DMS 273 (cell line): ENCODE results near the gene SH3BGRL.

Experiments used
- DNase-seq: peaks from one replicate; lab custom pipeline; 2025; ENCODE audit not compliant: unreplicated experiment; lab: John Stamatoyannopoulos, UW

Gene SH3BGRL

DNA sequence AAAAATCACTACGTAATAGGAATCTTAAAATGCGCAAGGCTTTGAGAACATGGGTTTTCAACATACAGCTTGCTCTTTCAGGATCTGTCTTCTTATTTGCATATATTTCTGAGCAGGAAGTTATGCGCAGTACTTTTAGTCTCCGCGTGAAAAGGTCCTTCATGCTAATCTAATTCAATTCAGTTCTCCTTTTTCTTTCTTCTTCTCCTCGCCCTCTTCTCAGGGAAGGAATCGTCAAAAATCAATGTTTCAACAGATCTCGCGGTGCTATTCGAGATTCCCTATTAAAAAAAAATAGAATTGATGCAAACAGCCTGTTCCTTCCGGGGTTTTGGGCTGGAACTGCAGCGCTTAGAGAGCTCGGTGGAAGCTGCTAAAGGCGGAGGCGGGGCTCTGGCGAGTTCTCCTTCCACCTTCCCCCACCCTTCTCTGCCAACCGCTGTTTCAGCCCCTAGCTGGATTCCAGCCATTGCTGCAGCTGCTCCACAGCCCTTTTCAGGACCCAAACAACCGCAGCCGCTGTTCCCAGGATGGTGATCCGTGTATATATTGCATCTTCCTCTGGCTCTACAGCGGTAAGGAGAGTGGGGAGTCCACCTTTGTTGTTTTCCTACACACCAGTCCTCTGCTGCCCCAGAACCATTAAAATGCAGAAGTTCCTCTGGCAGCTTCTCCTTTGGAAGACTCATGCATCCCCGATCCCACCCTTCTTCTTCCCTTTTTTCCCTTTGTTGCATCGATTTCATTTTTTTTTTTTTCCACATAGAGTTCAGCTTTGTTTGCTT, at the start of gene SH3BGRL, which contains the start of gene HMGN5:
SH3BGRL (plus strand) TSS at position 432 of the 785 bp plus-strand sequence; CDS start at position 531, 99 bp downstream.
HMGN5 (minus strand) TSS at position 243 of the 785 bp plus-strand sequence. CDS start 80,364 bp downstream, outside the sequence.
- peak; percentile 85 for DNase-seq

DNA sequence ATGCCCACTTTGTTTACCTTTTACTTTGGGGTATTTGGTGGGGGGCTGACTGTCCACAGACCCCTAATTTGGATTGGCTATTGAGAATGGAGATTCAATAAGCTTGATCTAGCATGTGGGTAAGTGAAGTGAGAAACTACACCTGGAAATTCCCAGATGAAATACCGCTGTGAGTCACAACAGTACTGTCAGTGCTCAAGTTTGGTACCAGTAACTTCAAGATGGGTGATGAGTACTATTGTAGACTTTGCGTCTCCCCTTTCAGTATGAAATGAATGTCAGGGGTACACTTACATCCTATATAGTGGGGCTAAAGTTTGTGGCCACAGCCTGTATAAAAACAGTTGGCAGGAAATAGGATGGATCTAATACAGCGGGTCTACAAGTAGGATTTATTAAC, 33.5 kb upstream of the SH3BGRL start:
- no peak for DNase-seq

DNA sequence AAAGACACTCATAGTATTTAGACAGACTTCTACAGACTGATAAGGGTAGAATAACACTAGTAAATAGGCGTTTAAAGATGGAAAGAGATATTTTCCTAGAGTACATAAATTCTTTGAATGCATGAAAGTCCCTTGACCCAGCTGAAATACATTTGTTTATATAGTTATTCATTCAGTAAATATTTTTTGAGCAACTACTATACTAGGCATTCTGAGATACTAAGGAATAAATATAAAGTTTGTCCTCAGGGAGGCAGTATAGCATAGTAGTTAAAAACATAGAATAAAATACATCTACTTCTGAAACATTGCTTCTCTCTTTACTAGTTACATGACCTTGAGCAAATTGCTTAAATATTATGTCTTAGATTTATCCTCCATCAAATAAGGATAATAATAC, 27.6 kb upstream of the SH3BGRL start:
- peak; percentile 43 for DNase-seq

DNA sequence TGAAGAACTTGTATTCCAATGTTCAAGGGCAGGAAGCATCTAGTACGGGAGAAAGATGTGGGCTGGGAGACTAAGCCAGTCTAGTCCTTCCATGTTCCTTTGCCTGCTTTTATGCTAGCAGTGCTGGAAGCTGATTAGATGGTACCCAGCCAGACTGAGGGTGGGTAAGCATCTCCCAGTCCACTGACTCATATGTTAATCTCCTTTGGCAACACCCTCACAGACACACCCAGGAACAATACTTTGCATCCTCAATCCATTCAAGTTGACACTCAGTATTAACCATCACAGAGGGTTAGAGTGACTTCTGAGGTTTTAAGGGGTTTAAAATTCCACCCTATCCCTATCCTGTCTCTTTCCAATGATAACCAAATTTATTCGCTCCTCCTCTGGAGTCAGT, 6.6 kb upstream of the SH3BGRL start:
- DNase-seq: no peak

DNA sequence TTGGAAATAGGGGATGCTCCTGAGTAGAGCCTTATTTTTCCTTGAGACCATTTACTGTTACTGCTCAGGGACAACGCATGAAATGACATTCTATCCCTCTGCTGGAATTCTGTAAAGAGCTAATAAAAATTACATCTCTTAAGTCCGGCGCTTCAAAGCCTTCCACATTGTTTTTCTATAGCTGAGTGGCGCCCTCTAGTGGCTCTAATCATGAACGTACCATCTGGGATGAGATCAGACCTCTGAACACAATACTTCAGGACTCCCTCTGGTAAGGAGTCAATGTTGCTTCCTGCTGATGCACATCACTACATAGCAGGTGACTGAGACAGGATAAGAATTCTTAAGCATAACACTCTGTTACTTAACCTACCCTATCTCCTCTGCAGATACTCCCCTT, 6.2 kb upstream of the SH3BGRL start:
- DNase-seq: peak; percentile 82

DNA sequence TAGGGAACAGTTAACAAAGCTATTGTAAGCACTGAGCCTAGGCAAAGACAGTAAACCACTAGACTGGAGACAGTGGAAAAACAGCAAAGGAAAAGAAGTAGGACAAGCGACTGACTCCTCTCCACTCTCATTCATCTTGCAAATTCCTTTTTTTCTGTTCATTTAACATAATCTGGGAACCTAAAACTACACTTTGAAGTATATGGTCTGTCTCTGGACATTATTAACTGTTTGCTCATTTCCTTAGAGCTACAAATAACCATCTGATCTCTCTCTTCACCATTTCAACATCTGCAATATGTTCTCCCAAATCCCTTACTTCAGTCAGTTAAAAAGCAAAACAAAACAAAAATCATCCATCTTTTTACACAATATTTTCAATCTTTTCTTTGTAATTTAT, 831 bp upstream of the SH3BGRL start:
- no peak for DNase-seq

DNA sequence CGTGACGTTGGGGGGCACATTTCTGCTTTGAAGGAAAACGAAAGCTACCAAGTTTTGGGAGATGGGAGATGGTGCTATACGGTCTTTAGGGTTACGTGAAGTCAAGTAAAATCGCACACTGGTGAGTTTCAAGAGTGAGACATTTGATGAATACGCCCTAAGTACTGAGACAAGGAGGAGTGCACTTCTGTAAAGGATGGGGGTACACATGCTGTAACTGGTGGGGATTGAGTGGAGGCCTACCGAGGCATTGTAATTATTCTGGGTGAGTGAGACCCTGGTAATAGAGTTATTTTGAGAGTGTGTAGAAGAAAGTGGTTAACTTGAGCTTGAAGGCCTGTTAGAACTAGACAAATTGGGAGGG, 536 bp downstream of the SH3BGRL start:
- no peak for DNase-seq

DNA sequence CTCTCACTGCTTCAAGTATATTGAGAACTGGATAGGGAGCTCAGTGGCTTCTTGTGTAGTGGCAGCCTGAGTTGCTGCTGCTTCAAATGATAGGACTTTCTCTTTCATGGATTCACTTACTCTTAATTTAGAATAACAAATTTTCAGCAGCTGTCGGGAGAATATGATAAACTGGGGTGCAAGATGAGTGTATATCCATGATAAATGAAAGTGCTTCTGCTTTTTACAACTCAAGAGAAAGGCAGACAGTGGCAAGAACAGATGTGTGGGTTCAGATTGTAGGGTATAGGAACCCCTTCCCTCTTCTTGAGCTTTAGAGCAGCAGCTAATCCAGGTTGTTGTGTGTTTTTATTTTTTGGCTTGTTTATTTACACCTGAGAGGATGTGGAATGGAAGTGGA, 1.0 kb downstream of the SH3BGRL start:
- DNase-seq: no peak

DNA sequence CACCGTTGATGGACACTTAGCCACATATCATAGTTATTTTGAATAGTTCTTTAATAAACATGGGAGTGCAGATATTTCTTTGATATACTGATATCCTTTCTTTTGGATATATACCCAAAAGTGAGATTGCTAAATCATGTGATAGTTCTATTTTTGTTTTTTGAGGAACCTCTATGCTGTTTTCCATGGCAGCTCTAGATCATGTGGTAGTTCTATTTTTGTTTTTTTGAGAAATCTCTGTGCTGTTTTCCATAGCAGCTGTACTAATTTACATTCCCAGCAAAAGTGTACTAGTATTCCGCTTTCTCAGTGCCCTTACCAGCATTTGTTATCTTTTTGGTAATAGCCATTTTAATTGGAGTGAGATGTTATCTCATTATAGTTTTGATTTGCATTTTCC, 3.6 kb downstream of the SH3BGRL start:
- DNase-seq: no peak

DNA sequence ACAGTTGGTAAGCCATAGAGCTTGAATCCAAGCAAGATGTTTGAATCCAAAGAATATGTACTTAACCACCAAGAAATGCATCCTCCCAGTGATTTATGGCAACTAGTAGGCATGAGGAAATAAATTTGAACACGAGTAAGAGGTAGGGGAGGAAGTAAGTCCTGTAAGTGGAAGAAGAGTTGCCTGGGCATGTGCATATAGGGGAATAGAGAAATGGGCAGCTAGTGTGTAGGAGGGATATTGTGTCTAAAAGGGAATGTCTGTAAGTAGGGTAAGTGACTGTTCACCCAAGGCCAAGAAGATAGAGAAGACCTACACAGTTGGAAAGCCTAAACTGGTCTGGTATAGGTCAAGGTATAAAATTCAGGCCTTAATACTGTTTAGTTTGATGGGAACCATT, 4.6 kb downstream of the SH3BGRL start:
- DNase-seq: no peak

DNA sequence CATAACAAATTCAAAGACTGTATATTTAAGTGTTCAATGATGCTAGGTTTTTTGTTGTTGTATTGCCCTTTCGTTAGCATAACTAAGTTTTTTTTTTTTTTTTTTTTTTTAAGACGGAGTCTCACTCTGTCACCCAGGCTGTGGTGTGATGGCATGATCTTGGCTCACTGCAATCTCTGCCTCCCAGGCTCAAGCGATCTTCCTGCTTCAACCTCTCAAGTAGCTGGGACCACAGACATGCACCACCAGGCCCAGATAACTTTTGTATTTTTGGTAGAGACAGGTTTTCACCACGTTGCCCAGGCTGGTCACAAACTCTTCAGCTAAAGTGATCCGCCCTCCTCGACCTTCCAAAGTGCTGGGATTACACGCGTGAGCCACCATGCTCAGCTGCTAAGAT, 7.0 kb downstream of the SH3BGRL start:
- no peak for DNase-seq

DNA sequence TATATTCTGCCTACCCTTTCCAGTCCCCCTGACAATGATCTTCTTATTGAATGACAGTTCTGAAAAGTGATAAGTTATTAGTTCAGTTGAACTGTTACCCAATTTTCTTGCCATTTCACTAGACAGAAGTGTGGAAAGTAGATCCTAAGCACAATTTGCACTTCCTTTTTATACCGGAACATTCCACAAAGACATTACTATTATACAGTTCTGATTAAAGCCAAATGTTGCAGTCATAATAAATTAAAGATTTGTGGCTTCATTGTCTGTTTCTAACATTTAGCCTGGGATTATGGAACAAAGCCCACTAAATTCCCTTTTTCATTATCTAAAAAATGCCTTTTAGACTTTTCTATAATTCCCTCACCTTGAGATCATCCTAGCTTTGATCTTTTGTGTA, 13.8 kb downstream of the SH3BGRL start:
- no peak for DNase-seq

DNA sequence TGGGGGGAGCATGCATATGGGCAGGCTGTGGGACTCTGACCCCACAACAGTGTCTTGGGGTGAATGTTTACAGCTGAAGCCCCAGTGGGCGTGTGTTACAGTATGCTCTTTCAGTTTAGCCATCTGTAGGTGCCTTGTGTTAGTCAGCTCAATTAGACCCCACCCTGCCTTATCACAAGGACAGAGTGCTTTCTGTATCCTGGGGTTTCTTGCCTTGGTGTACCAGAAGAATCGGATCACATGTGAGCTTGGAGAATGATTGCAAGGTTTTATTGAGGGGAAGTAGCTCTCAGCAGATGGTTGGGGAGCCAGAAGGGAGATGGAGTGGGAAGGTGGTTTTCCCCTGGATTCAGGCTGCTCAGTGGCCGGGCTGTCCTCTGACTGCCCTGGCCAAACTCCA, 27.3 kb downstream of the SH3BGRL start:
- no peak for DNase-seq

DNA sequence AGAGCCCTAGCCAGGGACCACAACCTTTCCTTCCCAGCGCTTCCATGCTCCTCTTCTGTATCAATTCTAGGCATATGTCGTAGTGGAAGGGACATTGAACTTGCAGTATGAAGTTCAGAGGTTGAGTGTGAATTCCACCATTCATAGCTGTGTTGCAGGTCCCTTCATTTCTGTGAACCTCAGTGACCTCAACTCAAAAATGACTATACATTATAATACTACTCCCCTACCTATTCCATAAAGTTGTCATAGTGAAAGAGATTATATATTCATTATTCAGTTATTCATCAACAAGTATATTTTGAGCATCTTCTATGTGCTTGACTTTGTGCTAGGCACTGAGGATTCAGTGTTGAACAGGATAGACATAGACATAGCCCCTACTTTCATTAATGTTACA, 28.0 kb downstream of the SH3BGRL start:
- no peak for DNase-seq

DNA sequence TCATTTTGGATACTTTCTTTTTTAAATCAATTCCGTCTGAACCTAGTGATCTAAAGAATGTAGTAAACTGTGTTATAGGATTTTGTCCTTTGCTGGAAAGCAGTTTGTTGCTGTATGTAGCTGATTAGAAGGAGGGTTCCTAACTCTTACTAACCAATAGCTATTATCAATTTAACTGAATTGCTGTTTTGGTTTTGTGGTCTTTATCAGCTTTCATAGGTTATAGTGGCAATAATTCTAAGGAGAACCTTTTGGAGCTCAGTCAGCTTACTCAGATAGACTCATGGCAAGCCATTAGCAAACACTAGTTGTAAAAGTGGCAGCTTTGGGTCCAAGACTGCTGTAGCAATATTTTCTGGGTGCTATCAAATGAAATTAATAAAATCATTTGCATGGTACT, 29.6 kb downstream of the SH3BGRL start:
- DNase-seq: no peak

DNA sequence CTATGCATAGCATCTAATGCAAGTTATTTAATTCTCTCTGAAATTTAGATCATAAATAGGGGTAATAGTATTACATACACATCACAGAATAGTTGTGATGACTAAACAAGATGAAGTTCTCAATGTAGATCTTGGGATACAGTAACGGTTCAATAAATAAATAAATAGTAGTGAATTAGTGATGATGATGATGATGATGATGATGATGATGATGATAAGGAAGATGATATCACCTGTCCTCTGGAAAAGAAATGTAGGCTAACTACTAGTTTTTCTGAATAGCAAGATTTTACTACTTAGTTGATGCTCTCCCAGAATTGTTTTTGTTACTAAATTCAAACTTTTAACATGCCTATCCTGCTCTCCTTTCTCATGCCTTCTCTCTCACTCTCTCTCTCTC, 30.3 kb downstream of the SH3BGRL start:
- DNase-seq: no peak

DNA sequence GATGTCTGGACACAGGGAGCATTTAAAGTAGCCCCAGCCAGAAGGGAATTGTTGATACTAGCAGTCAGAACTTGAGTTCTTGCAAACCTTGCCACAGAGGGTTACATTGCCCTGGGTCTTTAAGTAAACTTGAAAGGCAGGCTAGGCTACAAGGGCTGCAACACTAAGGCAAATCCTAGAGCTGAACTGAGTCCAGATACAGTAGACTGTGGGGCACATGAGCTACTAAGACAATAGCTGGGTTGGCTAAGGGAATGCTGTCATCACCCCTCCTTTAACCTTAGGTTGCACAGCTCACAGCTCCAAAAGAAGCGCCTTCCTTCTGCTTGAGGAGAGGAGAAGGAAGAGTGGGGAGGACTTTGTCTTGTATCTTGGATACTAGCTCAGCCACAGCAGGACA, 35.6 kb downstream of the SH3BGRL start:
- no peak for DNase-seq

DNA sequence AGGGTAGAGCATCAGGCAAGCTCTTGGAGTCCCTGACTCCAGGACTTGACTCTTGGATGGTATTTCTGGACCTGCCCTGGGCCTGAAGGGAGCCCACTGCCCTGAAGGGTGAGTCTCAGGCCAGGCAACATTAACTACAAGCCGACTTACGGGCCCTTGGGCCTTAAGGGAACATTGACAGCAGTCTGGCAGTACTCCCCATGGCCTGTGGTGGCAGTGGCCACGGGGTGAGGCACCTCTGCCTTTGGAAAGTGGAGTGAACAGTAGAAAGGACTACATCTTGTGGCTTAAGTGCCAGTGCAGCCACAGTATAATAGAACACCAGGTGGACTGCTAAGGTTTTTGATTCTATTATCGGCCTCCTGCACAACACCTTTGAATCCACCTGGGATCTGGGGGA, 36.3 kb downstream of the SH3BGRL start:
- DNase-seq: peak; percentile 1

DNA sequence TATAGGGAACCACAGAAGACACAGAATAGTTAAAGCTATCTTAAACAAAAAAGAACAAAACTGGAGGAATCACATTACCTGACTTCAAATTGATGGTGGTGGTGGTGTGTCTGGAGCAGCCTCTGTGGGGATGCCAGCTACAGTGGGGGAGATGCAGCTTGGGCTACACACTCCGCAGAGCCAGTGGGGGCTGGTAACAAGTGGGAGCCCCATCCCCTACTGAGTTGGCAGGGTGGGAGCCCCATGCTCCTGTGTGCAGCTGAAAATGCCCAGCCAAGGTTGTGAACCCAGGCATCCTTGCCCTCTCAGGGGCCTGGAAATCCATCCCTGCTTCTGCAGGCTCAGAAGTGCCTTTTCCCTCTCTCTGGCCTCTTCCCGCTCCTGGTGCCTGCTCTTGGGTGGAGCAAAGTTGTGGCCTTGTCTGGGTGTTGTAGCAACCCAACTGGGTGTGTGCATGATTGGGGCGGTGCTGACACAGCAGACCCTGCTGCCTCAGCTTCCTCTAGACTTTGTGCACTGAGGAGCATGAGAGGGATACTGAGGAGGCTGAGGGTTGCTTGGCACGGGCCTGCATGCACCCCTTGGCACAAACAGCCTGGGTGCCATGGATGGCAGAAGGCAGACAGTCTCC, 38.9 kb downstream of the SH3BGRL start:
- DNase-seq: no peak

DNA sequence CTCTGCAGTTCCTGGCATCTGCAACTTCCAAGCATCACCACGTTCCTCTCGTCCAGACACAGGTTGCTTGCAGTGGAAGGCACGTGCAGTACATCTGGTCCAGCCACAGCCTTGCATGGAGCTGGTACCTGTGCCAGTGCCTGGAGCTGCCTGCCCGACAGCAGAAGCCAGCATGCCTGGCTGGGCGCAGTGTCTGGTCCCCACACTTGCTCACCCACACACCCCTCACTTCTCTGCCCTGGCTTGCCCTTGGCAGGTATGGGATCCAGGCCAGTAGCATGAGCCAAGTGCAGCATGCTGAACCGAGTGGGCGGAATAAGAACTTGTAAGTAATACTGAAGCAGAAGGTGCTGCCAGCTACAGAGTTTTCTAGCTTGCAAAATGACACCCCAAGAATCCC, 39.9 kb downstream of the SH3BGRL start:
- peak; percentile 14 for DNase-seq

DNA sequence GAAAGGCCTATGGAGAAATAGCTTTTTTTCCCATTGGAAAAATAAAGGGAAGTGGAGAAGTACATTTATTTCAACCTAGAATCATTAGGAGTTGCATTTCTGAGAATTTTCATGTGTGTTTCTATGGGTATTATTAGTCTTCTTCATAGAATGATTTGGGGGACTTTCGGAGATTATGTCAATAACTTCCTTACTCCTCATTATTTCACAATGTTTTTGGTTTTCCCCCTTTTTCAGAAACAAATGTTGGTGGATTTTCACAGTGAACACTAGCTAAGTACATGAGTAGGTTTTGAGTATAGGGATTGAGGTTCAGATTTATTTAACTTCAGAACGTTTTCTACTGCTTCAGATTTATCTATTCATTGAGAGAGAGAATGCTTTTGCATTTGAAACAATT, 54.0 kb downstream of the SH3BGRL start:
- no peak for DNase-seq

DNA sequence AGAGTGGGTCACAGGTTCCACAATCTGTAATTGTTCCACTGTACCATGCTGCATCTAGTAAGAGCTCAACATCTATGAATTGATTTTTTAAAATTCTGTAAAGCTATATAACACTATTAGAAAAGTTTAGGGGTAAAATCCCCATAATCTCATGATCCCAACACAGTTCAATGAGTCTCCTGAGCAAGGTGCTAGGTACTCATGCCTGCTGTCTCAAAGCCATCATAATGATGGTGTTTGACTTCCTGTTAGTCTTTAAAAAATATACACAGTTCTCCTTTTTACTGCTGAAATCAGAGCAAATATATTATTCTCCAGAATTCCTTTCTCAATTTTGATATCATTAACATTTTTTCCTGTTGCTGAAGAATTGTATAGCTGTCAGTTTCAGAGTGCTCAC, 55.9 kb downstream of the SH3BGRL start:
- DNase-seq: no peak
